RWPE1 (cell line): ENCODE measurements around the gene TNFRSF25.

ENCODE experiments used
- CTCF ChIA-PET: fragments of 350-600 bp; sonication (Branson Sonifier 250); formaldehyde crosslinking; extraction: SDS; loops from one replicate; lab custom pipeline; 2021; lab: Yijun Ruan, JAX
- POLR2A ChIA-PET: fragments of 400-600 bp; formaldehyde crosslinking; extraction: SDS; loops from one replicate; lab custom pipeline; 2020; ENCODE audit warnings: antibody characterized with exemption; ENCODE audit not compliant: low non-redundant PET; lab: Yijun Ruan, JAX
- DNase-seq: peaks from one replicate; pipeline ENCODE4 v3.0.0; 2012; ENCODE audit warnings: low spot score
- H3K27ac ChIP-seq: fragments of 450-650 bp; 2 replicates; pipeline ENCODE4 v1.5.1; 2017
- TF ChIP-seq, protein P1 (sequence below): fragments of 450-650 bp; conservative IDR thresholded peaks from 2 replicates; pipeline ENCODE4 v1.5.1; 2017; ENCODE audit warnings: low read depth, mild to moderate bottlenecking

The TNFRSF25 gene

DNA sequence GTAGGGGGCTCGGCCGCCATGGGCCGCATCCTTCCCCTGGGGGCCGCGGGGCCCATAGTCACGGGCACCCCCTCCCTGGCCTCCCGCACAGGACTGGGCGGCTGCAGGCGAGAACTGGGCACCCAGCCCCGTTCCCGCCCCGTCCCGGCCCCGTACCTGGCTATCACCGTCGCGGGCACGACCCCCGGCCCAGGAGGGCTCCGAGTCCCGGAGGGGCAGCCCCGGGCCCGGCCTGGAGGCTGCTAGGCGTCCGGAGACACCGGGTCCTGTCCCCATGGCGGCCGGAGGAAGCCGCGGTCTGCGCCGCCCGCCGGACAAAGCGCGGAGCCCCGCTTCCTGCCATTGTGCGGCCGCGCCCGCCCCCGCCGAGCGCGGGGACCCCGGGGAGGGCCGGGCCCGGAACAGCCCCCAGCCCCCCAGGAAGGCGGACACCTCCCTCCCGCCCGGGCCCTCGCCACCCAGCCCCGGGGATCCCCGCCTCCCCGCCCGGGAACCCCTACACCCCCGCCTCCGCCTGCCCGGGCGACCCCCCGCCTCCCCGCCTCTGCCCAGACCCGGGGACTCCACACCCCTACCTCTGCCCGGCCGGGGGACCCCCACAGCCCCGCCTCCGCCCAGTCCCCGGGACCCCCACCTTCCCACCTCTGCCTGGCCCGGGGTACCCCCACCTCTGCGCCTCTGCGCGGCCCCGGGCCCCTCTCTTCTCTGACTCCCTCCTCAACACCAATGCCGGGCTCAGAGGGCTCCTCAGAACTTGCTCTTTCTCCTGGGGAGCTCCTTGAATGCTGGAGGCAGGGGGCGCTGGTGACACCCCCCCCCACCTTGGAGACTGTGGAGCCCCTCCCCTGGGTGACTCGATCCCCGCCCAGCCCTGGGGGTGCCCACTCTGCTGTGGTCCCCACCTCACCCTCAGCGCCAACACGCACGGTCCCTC is 19.5 kb upstream of the TNFRSF25 start:
- ChIA-PET POLR2A (no interaction called here), CTCF (interaction anchor here (0.5 to 1.4 kb wide), 15 partner anchors 13 to 360 kb away, joined by 3 to 5 read pairs (median 3); no protein-coding TSS in a partner anchor)
- H3K27ac ChIP-seq = peak overlapping the region; percentile 100
- TF ChIP-seq, protein P1, sequence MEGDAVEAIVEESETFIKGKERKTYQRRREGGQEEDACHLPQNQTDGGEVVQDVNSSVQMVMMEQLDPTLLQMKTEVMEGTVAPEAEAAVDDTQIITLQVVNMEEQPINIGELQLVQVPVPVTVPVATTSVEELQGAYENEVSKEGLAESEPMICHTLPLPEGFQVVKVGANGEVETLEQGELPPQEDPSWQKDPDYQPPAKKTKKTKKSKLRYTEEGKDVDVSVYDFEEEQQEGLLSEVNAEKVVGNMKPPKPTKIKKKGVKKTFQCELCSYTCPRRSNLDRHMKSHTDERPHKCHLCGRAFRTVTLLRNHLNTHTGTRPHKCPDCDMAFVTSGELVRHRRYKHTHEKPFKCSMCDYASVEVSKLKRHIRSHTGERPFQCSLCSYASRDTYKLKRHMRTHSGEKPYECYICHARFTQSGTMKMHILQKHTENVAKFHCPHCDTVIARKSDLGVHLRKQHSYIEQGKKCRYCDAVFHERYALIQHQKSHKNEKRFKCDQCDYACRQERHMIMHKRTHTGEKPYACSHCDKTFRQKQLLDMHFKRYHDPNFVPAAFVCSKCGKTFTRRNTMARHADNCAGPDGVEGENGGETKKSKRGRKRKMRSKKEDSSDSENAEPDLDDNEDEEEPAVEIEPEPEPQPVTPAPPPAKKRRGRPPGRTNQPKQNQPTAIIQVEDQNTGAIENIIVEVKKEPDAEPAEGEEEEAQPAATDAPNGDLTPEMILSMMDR = no peak
- no peak for DNase-seq

DNA sequence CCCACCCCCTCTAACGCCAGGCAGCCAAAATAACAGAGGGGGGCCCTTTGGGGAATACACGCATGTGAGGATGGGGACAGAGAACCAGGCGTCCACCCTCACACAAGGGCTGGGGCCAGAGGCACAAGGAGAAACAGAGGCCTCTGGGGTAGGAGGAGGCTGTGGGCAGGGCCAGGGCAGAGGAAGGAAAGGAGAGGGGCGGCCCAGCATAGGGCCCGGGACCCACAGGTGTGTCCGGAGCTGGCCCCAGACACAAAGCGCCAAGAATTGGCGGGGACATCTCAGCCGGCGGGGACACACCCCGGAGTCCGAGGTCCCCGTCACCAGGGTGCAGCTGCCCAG is 18.8 kb upstream of the TNFRSF25 start:
- POLR2A ChIA-PET = no interaction called here
- CTCF ChIA-PET = interaction anchor here (0.6 to 1.1 kb wide), 2 partner anchors 13 to 128 kb away, joined by 3 read pairs; no protein-coding TSS in a partner anchor
- H3K27ac ChIP-seq = peak overlapping the region; percentile 100
- DNase-seq = no peak
- TF ChIP-seq, protein P1 = no peak

DNA sequence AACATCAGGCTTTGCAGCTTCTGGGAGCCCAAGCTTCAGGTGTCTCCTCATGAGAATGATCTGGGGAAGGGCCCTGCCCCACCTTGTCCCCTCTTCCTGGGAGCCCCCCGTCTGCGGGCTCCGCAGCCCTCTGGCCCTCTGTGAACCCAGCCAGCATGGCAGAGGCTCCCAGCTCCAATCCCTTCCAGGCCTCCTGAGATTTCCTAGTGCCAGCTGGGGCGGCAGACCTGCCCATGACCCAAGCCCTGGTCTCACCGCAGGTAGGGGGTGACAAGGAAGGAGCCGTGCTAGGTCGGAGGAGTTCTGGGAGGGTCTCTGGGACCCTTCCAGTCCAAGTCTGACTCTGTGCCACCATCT is 17.8 kb upstream of the TNFRSF25 start:
- peak overlapping the region; percentile 100 for H3K27ac ChIP-seq
- POLR2A ChIA-PET = no interaction called here
- CTCF ChIA-PET = interaction anchor here (0.7 to 1.1 kb wide), 2 partner anchors 8 to 11 kb away, joined by 3 to 5 read pairs; no protein-coding TSS in a partner anchor
- TF ChIP-seq, protein P1 = no peak
- DNase-seq = no peak

DNA sequence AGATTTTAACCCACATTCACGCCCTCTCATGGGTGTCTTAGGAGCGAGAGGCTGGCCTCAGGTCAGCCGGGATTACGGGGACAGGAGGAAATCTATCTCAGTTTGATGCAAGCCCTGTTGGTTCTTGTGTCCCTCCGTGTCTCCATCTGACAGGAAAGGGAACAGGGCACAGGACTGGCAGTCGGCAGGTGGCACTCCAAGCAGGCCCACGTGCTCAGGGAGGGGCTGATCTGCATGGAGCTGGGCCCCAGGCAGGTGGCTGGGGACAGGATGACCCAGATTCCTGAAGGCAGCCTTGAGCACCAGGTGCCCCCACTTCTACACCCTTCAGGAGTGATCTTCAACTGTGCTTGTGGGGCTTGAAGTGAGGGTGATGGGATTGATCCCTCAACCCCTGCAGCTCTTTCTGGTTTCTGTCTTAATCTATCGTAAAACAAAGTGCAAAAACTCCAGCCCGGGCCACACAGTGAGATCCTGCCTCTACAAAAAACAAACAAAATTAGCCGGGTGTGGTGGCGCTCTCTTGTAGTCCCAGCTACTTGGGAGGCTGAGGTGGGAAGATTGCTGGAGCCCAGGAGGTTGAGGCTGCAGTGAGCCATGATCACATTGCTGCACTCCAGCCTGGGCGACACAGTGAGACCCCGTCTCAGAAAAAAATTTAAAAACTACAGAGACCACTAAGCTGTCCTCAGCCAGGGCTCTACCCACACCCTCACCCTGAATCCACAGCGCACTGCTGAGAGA is 17.2 kb upstream of the TNFRSF25 start:
- H3K27ac ChIP-seq = peak overlapping the region; percentile 100
- ChIA-PET CTCF (interaction anchor here (0.6 to 1.1 kb wide), 2 partner anchors 11 to 351 kb away, joined by 3 to 7 read pairs; no protein-coding TSS in a partner anchor), POLR2A (no interaction called here)
- TF ChIP-seq, protein P1 = no peak
- no peak for DNase-seq

DNA sequence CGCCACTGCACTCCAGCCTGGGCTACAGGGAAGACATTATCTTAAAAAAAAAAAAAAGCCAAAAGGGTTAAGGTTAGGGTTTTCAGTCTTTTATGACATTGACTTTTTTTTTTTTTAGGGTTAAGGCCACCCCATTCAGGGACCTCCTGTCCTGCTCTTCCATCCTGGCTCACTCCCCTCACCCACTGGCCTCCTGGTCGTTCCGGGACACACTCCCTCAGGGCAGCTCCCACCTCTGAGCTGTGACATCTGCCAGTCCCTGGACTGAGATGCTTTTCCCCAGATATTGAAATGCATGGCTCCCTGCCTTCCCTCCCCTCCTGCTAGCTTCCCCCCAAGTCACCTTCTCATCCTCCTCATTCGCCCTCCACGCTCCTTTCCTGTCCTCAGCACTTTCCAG is 15.8 kb upstream of the TNFRSF25 start:
- ChIA-PET POLR2A (no interaction called here), CTCF (interaction anchor here (1.3 kb wide), 1 partner anchor 8 kb away, joined by 9 read pairs; no protein-coding TSS in a partner anchor)

More for the DNA sequence above, 15.8 kb upstream of the TNFRSF25 start:
- TF ChIP-seq, protein P1 = no peak
- peak overlapping the region; percentile 48 for H3K27ac ChIP-seq
- no peak for DNase-seq
